ENCODE results near the gene LIM2. TPM values are rescaled to one million over a fixed set of nuclear protein-coding genes. Genes with fewer than 3 reads are reported as not detected.

Gene LIM2
- total and polyA plus RNA-seq, 2 of the 8 experiments (the other 6 are each of a cell fraction or from before 2014, with no cell fraction given): not detected

GRCh38 chr19:51382004-51382403, 5.8 kb downstream of the LIM2 start:
- no peaks in the 10 kb centered on the region for H3K79me2 ChIP-seq (ENCODE audit: control insufficient read depth in 1 of 2, insufficient read depth in 2 of 2, low read length in 2 of 2)
- H4K5ac ChIP-seq (ENCODE audit: insufficient read length, low read depth, low read length): no peak overlapping the region
- H3K23ac ChIP-seq (ENCODE audit: insufficient read length): no peak overlapping the region
- no peaks in the 10 kb centered on the region for H3K27me3 ChIP-seq (replicated peaks in 1 of 4; ENCODE audit: control insufficient read depth in 3 of 4, extremely low read depth in 1 of 4, insufficient read depth in 3 of 4, low read length in 3 of 4)
- no peaks in the 10 kb centered on the region for H3K23me2 ChIP-seq (ENCODE audit: low read depth, low read length)
- H2BK15ac ChIP-seq (ENCODE audit: low read length): no peak overlapping the region
- no peaks in the 10 kb centered on the region for H3K79me1 ChIP-seq (ENCODE audit: low read depth, low read length)
- H3K4me3 ChIP-seq (ENCODE audit: extremely low read depth in 1 of 4, insufficient read depth in 2 of 4, low read depth in 3 of 4, low read length in 4 of 4): no peak overlapping the region
- ChIA-PET CTCF (ENCODE audit: partially characterized antibody) (interaction anchor here (0.9 to 1.0 kb wide), 3 partner anchors 15 to 69 kb away, joined by 3 read pairs; no protein-coding TSS in a partner anchor), POLR2A (ENCODE audit: partially characterized antibody) (interaction anchor here (1.0 to 2.3 kb wide), 2 partner anchors 10 to 12 kb away, joined by 3 to 5 read pairs; partner anchors contain the start of gene NKG7)
- H3K4me1 ChIP-seq (replicated peaks in 1 of 4; ENCODE audit: control insufficient read depth in 3 of 4, insufficient read depth in 4 of 4, low read length in 3 of 4): no peaks in the 10 kb centered on the region
- H2BK20ac ChIP-seq (ENCODE audit: low read length): no peak overlapping the region
- WGBS, 2 experiments (ENCODE audit: extremely low coverage in 1 of 2, insufficient coverage in 1 of 2, insufficient read length in 1 of 2, insufficient replicate concordance in 2 of 2, low coverage in 1 of 2, low lambda C conversion rate in 2 of 2, missing lambda C conversion rate in 1 of 2): 83 to 92% methylated on average over 1 to 2 of the region's 4 CpGs
- FAIRE-seq: no peak
- H3K14ac ChIP-seq (ENCODE audit: insufficient read length): no peak overlapping the region
- H3K4me2 ChIP-seq (ENCODE audit: insufficient read depth in 1 of 2, low read depth in 2 of 2, low read length in 2 of 2): no peak overlapping the region
- no peak overlapping the region for H3K4ac ChIP-seq (replicated peaks; ENCODE audit: insufficient read length, low read depth, low read length)
- H3K56ac ChIP-seq (replicated peaks; ENCODE audit: insufficient read length, low read depth, low read length): no peak overlapping the region
- H2BK120ac ChIP-seq (replicated peaks; ENCODE audit: low read depth, low read length): no peak overlapping the region
- H2BK5ac ChIP-seq (ENCODE audit: low read depth, low read length): no peak overlapping the region
- no peak overlapping the region for H4K8ac ChIP-seq (ENCODE audit: extremely low read depth, insufficient read depth, low read length)
- no peak overlapping the region for H2BK12ac ChIP-seq (ENCODE audit: low read depth, low read length)
- no peak for DNase-seq (ENCODE audit: low read depth in 1 of 2, low spot score in 2 of 2)
- H3K18ac ChIP-seq (ENCODE audit: extremely low read depth, low read length): no peak overlapping the region
- no peak overlapping the region for H2AK5ac ChIP-seq (ENCODE audit: low read depth, low read length)
- no peaks in the 10 kb centered on the region for H3K36me3 ChIP-seq (ENCODE audit: control insufficient read depth in 2 of 4, insufficient read depth in 4 of 4, low read length in 3 of 4)
- no peak overlapping the region for H2AFZ ChIP-seq (ENCODE audit: low read length)
- no peak overlapping the region for H3K27ac ChIP-seq (ENCODE audit: low read depth, low read length)
- TF ChIP-seq CHD2 (IDR thresholded peaks at IDR 0.05; ENCODE audit: low read length) (no peak), BRCA1 (IDR thresholded peaks at IDR 0.05; ENCODE audit: low read depth, low read length) (no peak), SP1 (IDR thresholded peaks at IDR 0.05; ENCODE audit: low read depth, low read length) (no peak), TAF7 (optimal IDR thresholded peaks at IDR 0.05; ENCODE audit: borderline replicate concordance, low read depth, low read length) (no peak), KDM5A (IDR thresholded peaks at IDR 0.05; ENCODE audit: low read length) (no peak), FOSL1 (IDR thresholded peaks at IDR 0.05; ENCODE audit: insufficient read depth, low read depth, low read length) (no peak), BCL11A (IDR thresholded peaks at IDR 0.05; ENCODE audit: low read depth in 2 of 2, low read length in 2 of 2) (no peak), RXRA (IDR thresholded peaks at IDR 0.05; ENCODE audit: insufficient read depth, low read depth, low read length) (no peak), SUZ12 (IDR thresholded peaks at IDR 0.05; ENCODE audit: low read length) (no peak), SIRT6 (IDR thresholded peaks at IDR 0.05; ENCODE audit: low read length) (no peak), EP300 (IDR thresholded peaks at IDR 0.05; ENCODE audit: borderline replicate concordance in 1 of 2, low read depth in 2 of 2, low read length in 2 of 2) (no peak), CEBPB (IDR thresholded peaks at IDR 0.05; ENCODE audit: low read depth, low read length) (no peak), RNF2 (IDR thresholded peaks at IDR 0.05; ENCODE audit: borderline replicate concordance, low read depth, low read length, missing control alignments, poor library complexity, severe bottlenecking) (no peak)
- no peak overlapping the region for H4K91ac ChIP-seq (replicated peaks; ENCODE audit: insufficient read length, low read length)
- H3K9me3 ChIP-seq (ENCODE audit: insufficient read depth in 2 of 2, low read depth in 1 of 2, low read length in 1 of 2): peaks cover 7 to 16% of the 10 kb centered on the region in 2 experiments
- no peak overlapping the region for H3K9ac ChIP-seq (replicated peaks in 1 of 4; ENCODE audit: extremely low read depth in 1 of 4, low read depth in 3 of 4, low read length in 3 of 4)
- no peaks in the 10 kb centered on the region for H4K20me1 ChIP-seq (replicated peaks in 1 of 2; ENCODE audit: control insufficient read depth in 1 of 2, insufficient read depth in 2 of 2, low read length in 2 of 2)

Data from H1 (cell line).